ENCODE measurements around the gene NLN.
"Not testable (repeated sequence)": the region's sequence is repeated elsewhere in the genome, so short reads cannot be mapped to it uniquely, and the experiment has no call there.

NLN gene

DNA sequence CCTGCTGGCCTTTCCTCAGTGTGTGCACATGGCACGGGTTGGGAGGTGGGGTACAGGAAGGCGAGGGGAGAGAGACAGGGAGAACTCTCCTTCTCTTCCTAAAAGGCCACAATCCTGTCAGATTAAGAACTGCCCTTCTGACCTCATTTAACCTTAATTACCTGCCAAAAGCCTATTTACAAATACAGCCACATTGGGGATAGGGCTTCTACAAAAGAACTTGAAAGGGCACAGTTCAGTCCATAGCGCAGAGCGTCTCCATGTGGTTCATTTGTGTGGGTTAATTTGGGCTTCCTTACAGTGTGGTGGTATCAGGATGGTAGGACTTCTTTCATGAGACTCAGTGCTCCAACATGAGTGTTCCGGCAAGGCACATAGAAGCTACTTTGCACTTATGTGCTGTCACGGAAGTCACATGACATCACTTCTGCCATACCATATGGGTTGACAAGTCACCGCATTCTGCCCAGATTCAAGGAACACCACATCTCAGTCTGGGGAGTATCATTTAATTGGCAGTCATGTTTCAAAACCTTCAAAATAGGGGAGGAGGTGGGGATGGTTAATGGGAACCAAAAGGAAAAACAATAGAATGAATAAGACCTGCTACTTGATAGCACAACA is 46.8 kb downstream of the NLN start:
- Histone ChIP-seq H3K27ac (peak overlapping the region in 1 of 21 experiments; percentile 17), H3K4me3 (no peak overlapping the region)

DNA sequence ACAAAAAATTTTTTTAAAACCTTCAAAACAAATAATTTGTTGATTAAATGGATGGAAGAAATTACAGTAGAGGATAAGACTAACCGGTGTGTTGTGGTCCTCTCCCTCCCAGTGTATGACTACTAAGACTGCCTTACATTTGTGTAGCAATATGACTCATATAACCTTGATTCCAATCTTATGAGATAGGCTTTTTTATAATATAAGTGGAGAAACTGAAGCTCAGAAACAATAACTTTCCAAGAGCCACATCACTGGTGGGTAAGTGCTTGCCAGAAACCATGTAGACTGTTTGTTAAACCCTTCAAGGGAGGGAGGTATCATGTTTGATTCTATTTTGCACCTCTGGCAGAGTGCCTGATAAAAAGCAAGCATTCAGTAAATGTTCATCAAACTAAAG is 47.5 kb downstream of the NLN start:
- no peak overlapping the region for H3K4me3 ChIP-seq
- H3K27ac ChIP-seq, result peak overlapping the region in 2 of 21 experiments; percentile 26 to 54

GRCh38 chr5:65771266-65771665 is 49.3 kb downstream of the NLN start:
- H3K4me3 ChIP-seq, result no peak overlapping the region

DNA sequence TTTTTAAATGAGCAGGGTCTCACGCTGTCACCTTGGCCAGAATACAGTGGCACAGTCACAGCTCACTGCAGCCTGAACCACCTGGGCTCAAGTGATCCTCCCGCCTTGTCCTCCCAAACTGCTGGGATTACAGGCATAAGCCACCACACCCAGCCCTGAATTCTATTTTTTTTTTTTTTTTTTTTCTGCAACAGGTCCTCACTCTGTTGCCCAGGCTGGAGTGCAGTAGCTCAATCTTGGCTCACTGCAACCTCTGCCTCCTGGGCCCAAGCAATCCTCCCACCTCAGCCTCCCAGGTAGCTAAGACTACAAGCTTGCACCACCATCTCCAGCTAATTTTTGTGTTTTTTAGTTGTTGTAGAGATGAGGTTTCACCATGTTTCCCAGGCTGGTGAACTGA is 51.0 kb downstream of the NLN start:
- H3K4me3 ChIP-seq, H3K27ac ChIP-seq: not testable (repeated sequence)

More at GRCh38 chr5:65771266-65771665, 49.3 kb downstream of the NLN start:
- H3K27ac ChIP-seq, result no peak overlapping the region

GRCh38 chr5:65774346-65774745 is 52.3 kb downstream of the NLN start:
- no peak overlapping the region for H3K27ac ChIP-seq
- no peak overlapping the region for H3K4me3 ChIP-seq

DNA sequence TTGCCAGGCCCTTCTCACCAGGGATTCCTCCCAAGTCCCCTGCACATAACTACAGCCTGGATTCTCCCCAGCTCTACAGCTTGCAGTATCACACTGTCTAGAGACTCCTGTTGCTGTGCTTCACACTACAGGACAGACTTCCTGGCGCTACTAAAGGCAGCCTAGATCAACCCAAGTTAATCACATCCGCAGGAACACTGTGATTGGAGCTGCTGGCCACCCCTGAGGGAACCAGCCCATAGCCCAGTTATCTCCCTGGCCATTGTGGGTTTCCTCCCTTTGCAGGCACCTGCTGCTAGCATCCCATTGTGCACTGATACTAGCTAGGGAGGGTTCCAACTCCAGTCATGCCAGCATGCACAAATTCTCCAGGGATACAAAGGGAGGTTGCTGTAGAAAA is 53.5 kb downstream of the NLN start:
- H3K4me3 ChIP-seq, result no peak overlapping the region
- no peak overlapping the region for H3K27ac ChIP-seq

- Histone ChIP-seq H3K4me3 (no peak overlapping the region), H3K27ac (no peak overlapping the region)
Measured at GRCh38 chr5:65776441-65777141, 54.6 kb downstream of the NLN start.

GRCh38 chr5:65778126-65778525 is 56.1 kb downstream of the NLN start:
- Histone ChIP-seq H3K27ac (no peak overlapping the region), H3K4me3 (no peak overlapping the region)

DNA sequence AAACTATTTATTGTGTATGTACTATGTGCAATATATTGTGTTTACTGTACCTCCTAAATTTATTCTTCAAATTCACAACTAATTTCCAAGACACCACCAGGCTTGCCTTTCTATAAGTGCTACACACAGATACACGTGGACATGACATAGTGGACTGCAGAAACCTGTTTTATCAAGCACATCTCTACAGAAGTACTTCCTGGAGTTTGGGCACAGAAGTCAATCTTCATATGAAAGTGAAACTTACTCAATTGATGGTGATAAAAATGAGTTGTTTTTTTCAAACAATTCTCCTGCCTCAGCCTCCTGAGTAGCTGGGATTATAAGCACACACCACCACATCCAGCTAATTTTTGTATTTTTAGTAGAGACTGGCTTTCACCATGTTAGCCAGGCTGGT is 57.6 kb downstream of the NLN start:
- Histone ChIP-seq H3K27ac (no peak overlapping the region), H3K4me3 (no peak overlapping the region)

DNA sequence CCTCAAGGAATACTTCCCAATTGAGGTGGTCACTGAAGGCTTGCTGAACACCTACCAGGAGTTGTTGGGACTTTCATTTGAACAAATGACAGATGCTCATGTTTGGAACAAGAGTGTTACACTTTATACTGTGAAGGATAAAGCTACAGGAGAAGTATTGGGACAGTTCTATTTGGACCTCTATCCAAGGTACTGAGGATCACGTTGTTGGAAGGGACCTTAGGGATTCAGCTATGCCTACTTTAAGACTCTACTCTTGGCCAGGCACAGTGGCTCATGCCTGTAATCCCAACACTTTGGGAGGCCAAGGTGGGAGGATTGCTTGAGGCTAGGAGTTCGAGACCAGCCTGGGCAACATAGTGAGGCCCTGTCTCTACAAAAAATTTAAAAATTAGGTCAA is 66.3 kb downstream of the NLN start:
- H3K4me3 ChIP-seq, H3K27ac ChIP-seq: not testable (repeated sequence)

GRCh38 chr5:65790371-65791163 is 68.6 kb downstream of the NLN start:
- Histone ChIP-seq H3K27ac (no peak overlapping the region), H3K4me3 (no peak overlapping the region)

DNA sequence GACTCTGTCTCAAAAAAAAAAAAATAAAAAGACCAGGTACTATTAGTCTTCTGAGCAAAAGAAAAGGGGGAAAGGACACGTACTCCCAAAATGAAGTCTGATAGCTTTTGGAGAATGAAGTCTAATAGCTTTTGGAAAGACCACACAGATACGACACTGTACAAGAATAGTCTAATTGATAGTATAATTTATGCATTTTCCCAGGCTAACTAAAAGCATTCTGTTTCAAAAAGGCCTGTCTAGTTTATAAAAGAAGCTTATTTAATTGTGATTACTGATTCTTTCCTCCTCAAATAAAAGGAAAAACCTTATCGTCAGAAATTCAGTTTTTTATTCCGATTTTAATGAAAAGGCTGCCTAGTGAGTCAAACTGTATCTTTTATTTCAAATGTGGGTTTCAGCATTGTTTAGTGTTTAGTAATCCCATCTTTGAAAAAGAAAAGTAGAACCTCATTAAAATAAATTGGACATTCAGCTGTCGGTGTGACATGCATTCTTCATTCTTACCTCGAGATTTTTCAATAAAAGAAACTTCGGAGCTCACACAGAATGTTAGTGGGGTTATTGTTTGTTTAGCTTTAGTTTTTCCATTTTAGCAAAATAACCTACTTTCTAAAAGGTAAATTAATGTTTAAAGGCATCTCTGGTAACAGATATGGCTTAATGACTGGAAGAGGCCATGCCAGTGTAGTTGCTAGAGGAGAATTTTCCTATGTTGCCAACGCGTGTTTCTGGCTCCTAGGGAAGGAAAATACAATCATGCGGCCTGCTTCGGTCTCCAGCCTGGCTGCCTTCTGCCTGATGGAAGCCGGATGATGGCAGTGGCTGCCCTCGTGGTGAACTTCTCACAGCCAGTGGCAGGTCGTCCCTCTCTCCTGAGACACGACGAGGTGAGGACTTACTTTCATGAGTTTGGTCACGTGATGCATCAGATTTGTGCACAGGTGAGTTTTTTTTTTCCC is 70.0 kb downstream of the NLN start:
- H3K27ac ChIP-seq, result no peak overlapping the region
- H3K4me3 ChIP-seq, result no peak overlapping the region

GRCh38 chr5:65796269-65796668 is 74.3 kb downstream of the NLN start:
- H3K4me3 ChIP-seq, result no peak overlapping the region
- H3K27ac ChIP-seq, result no peak overlapping the region

GRCh38 chr5:65796751-65797316 is 74.8 kb downstream of the NLN start:
- H3K4me3 ChIP-seq, result no peak overlapping the region
- H3K27ac ChIP-seq, result no peak overlapping the region

DNA sequence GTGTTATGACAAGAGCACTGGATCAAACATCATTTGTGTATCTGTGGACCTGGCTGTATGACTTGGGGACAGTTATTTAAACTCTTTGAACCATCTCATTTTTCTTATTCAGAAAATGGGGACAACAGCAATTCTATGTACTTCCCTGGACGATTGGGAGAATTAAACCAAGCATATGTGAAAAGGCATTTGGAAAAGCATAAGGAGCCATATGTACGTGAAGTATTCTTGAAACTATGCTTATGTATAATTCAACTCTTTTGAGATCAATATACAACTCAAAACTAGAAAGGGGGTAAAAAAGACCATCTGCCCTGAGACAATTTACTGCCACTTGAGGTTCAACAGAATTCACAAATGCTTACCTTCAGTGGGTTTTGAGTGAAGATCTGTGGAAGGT is 75.5 kb downstream of the NLN start:
- H3K27ac ChIP-seq, result no peak overlapping the region

DNA sequence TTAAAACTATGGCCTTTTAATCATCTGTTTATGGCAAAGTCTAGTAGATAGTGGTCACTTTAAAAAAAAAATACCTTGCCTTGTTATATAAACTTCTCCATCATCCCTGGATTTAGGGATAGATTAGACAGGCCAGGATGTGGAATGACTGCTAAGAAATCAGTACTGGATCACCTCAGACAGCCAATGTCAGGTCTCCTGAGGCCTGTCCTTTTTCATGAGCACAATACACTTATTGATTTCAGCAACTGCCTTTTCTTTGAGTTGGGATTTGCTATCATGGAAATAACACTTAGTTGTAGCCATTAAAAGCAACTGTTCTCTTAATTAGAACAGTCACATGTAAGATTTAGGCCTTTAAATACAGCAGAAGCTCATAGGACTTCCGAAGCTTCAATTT is 77.9 kb downstream of the NLN start:
- Histone ChIP-seq H3K4me3 (no peak overlapping the region), H3K27ac (no peak overlapping the region)

More for the DNA sequence above, 75.5 kb downstream of the NLN start:
- H3K4me3 ChIP-seq, result no peak overlapping the region

DNA sequence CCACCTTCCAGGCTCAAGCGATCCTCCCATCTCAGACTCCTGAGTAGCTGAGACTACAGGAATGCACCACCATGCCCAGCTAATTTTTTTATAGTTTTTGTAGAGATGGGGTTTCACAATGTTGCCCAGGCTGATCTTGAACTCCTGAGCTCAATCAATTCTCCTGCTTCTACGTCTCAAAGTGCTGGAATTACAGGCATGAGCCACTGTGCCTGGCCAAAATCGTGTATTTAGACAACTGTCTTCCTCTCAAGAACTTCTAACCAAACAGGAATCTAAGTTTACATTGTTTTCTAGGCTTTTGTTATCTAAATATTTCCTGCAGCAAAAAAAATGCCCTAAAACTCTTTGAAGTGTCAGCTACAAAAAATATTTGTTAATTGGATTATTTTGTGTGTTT is 78.8 kb downstream of the NLN start:
- H3K4me3 ChIP-seq, result no peak overlapping the region
- H3K27ac ChIP-seq, result peak overlapping the region in 4 of 21 experiments; percentile 9 to 67 (median 60)

- no peak overlapping the region for H3K4me3 ChIP-seq
- peak overlapping the region in 5 of 21 experiments; percentile 9 to 67 (median 59) for H3K27ac ChIP-seq
Measured at GRCh38 chr5:65801352-65801783, 79.4 kb downstream of the NLN start.

DNA sequence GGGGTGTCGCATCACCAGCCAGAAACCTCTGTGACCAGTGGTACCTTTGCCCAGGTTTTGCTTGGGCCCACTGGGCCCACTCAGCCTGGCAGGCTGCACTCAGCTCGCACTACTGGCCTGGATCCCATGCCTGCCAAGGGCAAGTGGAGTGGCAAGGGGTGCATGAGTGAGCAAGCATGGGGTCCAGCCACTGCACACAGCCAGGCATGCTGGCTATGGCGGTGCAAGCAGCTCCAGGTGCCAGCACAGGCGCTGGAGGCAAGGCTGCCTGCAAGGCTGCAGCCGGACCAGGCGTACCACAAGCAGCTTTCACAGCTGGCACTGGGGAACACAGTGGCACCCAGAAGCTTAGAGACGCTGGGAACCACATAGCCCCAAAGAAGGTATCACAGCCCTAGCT is 80.1 kb downstream of the NLN start:
- peak overlapping the region in 2 of 21 experiments; percentile 5 to 67 for H3K27ac ChIP-seq
- no peak overlapping the region for H3K4me3 ChIP-seq

All from skin epidermis (tissue), 12 donors.